CD4-positive, CD25-positive, alpha-beta regulatory T cell (primary cell): ENCODE data around the gene CHCHD10. TPM values are rescaled to one million over a fixed set of nuclear protein-coding genes. Genes with fewer than 3 reads are reported as not detected.

ENCODE experiments used
- ATAC-seq, 2 donors: fragments of 150-1000 bp; cut with Tn5 transposase; one replicate each; pipeline ENCODE4 v1.10.0; 2021; ENCODE audit warnings: low read depth in 2 of 2, moderate number of reproducible peaks in 2 of 2, moderate library complexity in 1 of 2
- DNase-seq, 3 donors: peaks; one replicate each; pipeline versions ENCODE4 v3.0.0 to v3.0.0-alpha.2; 2012 to 2022; ENCODE audit warnings: mixed read lengths in 1 of 3
- H3K27ac ChIP-seq: one replicate; pipeline ENCODE4 v1.7.0; 2013; ENCODE audit warnings: mild to moderate bottlenecking, low read length; ENCODE audit not compliant: insufficient read depth, poor library complexity, severe bottlenecking
- H3K27me3 ChIP-seq: one replicate; pipeline ENCODE4 v1.7.0; 2013; ENCODE audit warnings: low read length; ENCODE audit not compliant: control insufficient read depth, insufficient read depth
- H3K36me3 ChIP-seq: one replicate; pipeline ENCODE4 v1.7.0; 2013; ENCODE audit warnings: mild to moderate bottlenecking, low read length, moderate library complexity; ENCODE audit not compliant: control insufficient read depth, insufficient read depth
- H3K4me1 ChIP-seq: 2 replicates; pipeline ENCODE4 v1.7.0; 2013; ENCODE audit warnings: mild to moderate bottlenecking, low read length; ENCODE audit not compliant: insufficient read depth, control insufficient read depth, poor library complexity, severe bottlenecking
- H3K4me3 ChIP-seq: one replicate; pipeline ENCODE4 v1.7.0; 2013; ENCODE audit warnings: low read depth, mild to moderate bottlenecking, low read length, moderate library complexity
- H3K9me3 ChIP-seq, 2 experiments: 1 replicate in 1 of 2; 2 replicates in 1 of 2; pipeline ENCODE4 v1.7.0; 2013; ENCODE audit warnings: low read length in 2 of 2, mild to moderate bottlenecking in 1 of 2, moderate library complexity in 1 of 2; ENCODE audit not compliant: control insufficient read depth in 2 of 2
- H3K27ac Mint-ChIP-seq, 3 donors: one replicate each; pipeline ENCODE4 v1.8.0; 2020 to 2022; ENCODE audit warnings: mild to moderate bottlenecking in 3 of 3, mixed read lengths in 3 of 3, moderate library complexity in 2 of 3
- H3K27me3 Mint-ChIP-seq: one replicate; pipeline ENCODE4 v1.8.0; 2022; ENCODE audit warnings: mild to moderate bottlenecking, mixed read lengths
- H3K36me3 Mint-ChIP-seq: one replicate; pipeline ENCODE4 v1.8.0; 2020; ENCODE audit warnings: mixed read lengths
- H3K4me1 Mint-ChIP-seq, 4 donors: one replicate each; pipeline ENCODE4 v1.8.0; 2020 to 2022; ENCODE audit warnings: mixed read lengths in 4 of 4, mild to moderate bottlenecking in 1 of 4
- H3K4me3 Mint-ChIP-seq, 4 donors: one replicate each; pipeline ENCODE4 v1.8.0; 2020 to 2022; ENCODE audit warnings: mild to moderate bottlenecking in 4 of 4, mixed read lengths in 4 of 4, moderate library complexity in 3 of 4
- H3K9me3 Mint-ChIP-seq, 7 donors: one replicate each; pipeline ENCODE4 v1.8.0; 2020 to 2022; ENCODE audit warnings: mixed read lengths in 7 of 7, mild to moderate bottlenecking in 3 of 7, moderate library complexity in 2 of 7
- polyA plus RNA-seq, 4 donors: library from polyadenylated mRNA; unstranded; fragments of 300-500 nt; fragmentation: Illumina TruSeq; gene quantifications; one replicate each; pipeline ENCODE4 v1.2.3, GENCODE V29; 2021
- total RNA-seq: library from RNA; stranded (reverse); gene quantifications from one replicate; pipeline ENCODE4 v1.2.3, GENCODE V29; 2022

CHCHD10 gene
- total and polyA plus RNA-seq, 5 donors from 2014 or later: 16.3 to 31.7 (median 23.1) TPM

GRCh38 chr22:23803001-23803819 lies 35.4 kb upstream of the CHCHD10 start:
- H3K27ac ChIP-seq: no peak overlapping the region
- ATAC-seq (no peak), DNase-seq (no peak)
- no peaks in the 10 kb centered on the region for H3K4me1 ChIP-seq
- H3K4me1 Mint-ChIP-seq: no peaks in the 10 kb centered on the region
- H3K36me3 Mint-ChIP-seq: peaks cover 50% of the 10 kb centered on the region
- H3K36me3 ChIP-seq: peaks cover 63% of the 10 kb centered on the region
- no peaks in the 10 kb centered on the region for H3K27me3 ChIP-seq
- no peak overlapping the region for H3K27ac Mint-ChIP-seq
- H3K9me3 ChIP-seq: no peaks in the 10 kb centered on the region
- peaks cover 0 to 3% (median 0%) of the 10 kb centered on the region in 7 donors for H3K9me3 Mint-ChIP-seq
- no peaks in the 10 kb centered on the region for H3K27me3 Mint-ChIP-seq
- no peak overlapping the region for H3K4me3 Mint-ChIP-seq
- no peak overlapping the region for H3K4me3 ChIP-seq

GRCh38 chr22:23801886-23802377 lies 34.2 kb upstream of the CHCHD10 start:
- H3K4me3 ChIP-seq: no peak overlapping the region
- no peaks in the 10 kb centered on the region for H3K9me3 ChIP-seq
- H3K27ac ChIP-seq: no peak overlapping the region
- no peaks in the 10 kb centered on the region for H3K4me1 ChIP-seq
- Mint-ChIP-seq H3K27me3 (no peaks in the 10 kb centered on the region), H3K9me3 (peaks cover 0 to 3% (median 0%) of the 10 kb centered on the region in 7 donors), H3K4me1 (no peaks in the 10 kb centered on the region), H3K4me3 (no peak overlapping the region), H3K27ac (peak overlapping the region in 1 of 3 donors; percentile 55), H3K36me3 (peaks cover 47% of the 10 kb centered on the region)
- H3K27me3 ChIP-seq: no peaks in the 10 kb centered on the region
- H3K36me3 ChIP-seq: peaks cover 60% of the 10 kb centered on the region
- ATAC-seq (no peak), DNase-seq (no peak)

- peaks cover 49% of the 10 kb centered on the region for H3K36me3 Mint-ChIP-seq
- DNase-seq (no peak), ATAC-seq (no peak)
- Histone ChIP-seq H3K4me1 (no peaks in the 10 kb centered on the region), H3K36me3 (peaks cover 62% of the 10 kb centered on the region), H3K27me3 (no peaks in the 10 kb centered on the region), H3K9me3 (no peaks in the 10 kb centered on the region), H3K4me3 (no peak overlapping the region), H3K27ac (no peak overlapping the region)
- no peaks in the 10 kb centered on the region for H3K27me3 Mint-ChIP-seq
- H3K4me1 Mint-ChIP-seq: peaks cover 0 to 2% (median 0%) of the 10 kb centered on the region in 4 donors
- H3K9me3 Mint-ChIP-seq: peaks cover 0 to 3% (median 0%) of the 10 kb centered on the region in 7 donors
- no peak overlapping the region for H3K27ac Mint-ChIP-seq
- no peak overlapping the region for H3K4me3 Mint-ChIP-seq
Observed at GRCh38 chr22:23801238-23801821, 33.6 kb upstream of the CHCHD10 start.

GRCh38 chr22:23800297-23801237 lies 32.8 kb upstream of the CHCHD10 start:
- DNase-seq: no peak
- Mint-ChIP-seq H3K9me3 (peaks cover 0 to 3% (median 0%) of the 10 kb centered on the region in 7 donors), H3K4me3 (no peak overlapping the region), H3K36me3 (peaks cover 45% of the 10 kb centered on the region), H3K27me3 (no peaks in the 10 kb centered on the region), H3K27ac (peak overlapping the region in 2 of 3 donors; percentile 23 to 43), H3K4me1 (peaks cover 0 to 2% (median 0%) of the 10 kb centered on the region in 4 donors)
- no peaks in the 10 kb centered on the region for H3K4me1 ChIP-seq
- peaks cover 59% of the 10 kb centered on the region for H3K36me3 ChIP-seq
- no peaks in the 10 kb centered on the region for H3K9me3 ChIP-seq
- ATAC-seq: peak in 1 of 2 donors; percentile 34
- no peak overlapping the region for H3K4me3 ChIP-seq
- H3K27me3 ChIP-seq: no peaks in the 10 kb centered on the region
- H3K27ac ChIP-seq: no peak overlapping the region

- Histone ChIP-seq H3K9me3 (no peaks in the 10 kb centered on the region), H3K27me3 (no peaks in the 10 kb centered on the region), H3K4me3 (no peak overlapping the region), H3K36me3 (peaks cover 62% of the 10 kb centered on the region), H3K27ac (no peak overlapping the region), H3K4me1 (no peaks in the 10 kb centered on the region)
- Mint-ChIP-seq H3K27ac (peak overlapping the region in 1 of 3 donors; percentile 31), H3K36me3 (peaks cover 32% of the 10 kb centered on the region), H3K4me1 (peaks cover 0 to 11% (median 8%) of the 10 kb centered on the region in 4 donors), H3K4me3 (no peak overlapping the region), H3K9me3 (no peaks in the 10 kb centered on the region), H3K27me3 (no peaks in the 10 kb centered on the region)
- no peak for DNase-seq
- ATAC-seq: no peak
Observed at GRCh38 chr22:23796461-23796860, 28.7 kb upstream of the CHCHD10 start.

- Mint-ChIP-seq H3K27ac (no peak overlapping the region), H3K36me3 (peaks cover 22% of the 10 kb centered on the region), H3K4me1 (peaks cover 10 to 33% (median 20%) of the 10 kb centered on the region in 4 donors), H3K4me3 (no peak overlapping the region), H3K9me3 (no peaks in the 10 kb centered on the region), H3K27me3 (no peaks in the 10 kb centered on the region)
- H3K4me1 ChIP-seq: peaks cover 5% of the 10 kb centered on the region
- DNase-seq: no peak
- ATAC-seq: no peak
- peaks cover 46% of the 10 kb centered on the region for H3K36me3 ChIP-seq
- H3K4me3 ChIP-seq: no peak overlapping the region
- H3K9me3 ChIP-seq: no peaks in the 10 kb centered on the region
- no peak overlapping the region for H3K27ac ChIP-seq
- no peaks in the 10 kb centered on the region for H3K27me3 ChIP-seq
Observed at GRCh38 chr22:23793326-23793725, 25.6 kb upstream of the CHCHD10 start.
